A549 (cell line): ENCODE measurements around the gene PRKCQ. TPM values are rescaled to one million over a fixed set of nuclear protein-coding genes. Genes with fewer than 3 reads are reported as not detected.

Experiments
- ATAC-seq, 2 experiments: fragments of 200-7000 bp in 1 of 2; fragments of >200 bp in 1 of 2; cut with Nextera tagmentation in 1 of 2; cut with Tn5 transposase in 1 of 2; 3 replicates each; pipeline versions ENCODE4 v1.8.0 to v1.9.1; 2018 to 2020; ENCODE audit warnings: mild to moderate bottlenecking in 1 of 2, moderate library complexity in 1 of 2
- CTCF ChIA-PET: fragments of 300-600 bp; sonication (Branson Sonifier 250); formaldehyde crosslinking; extraction: SDS; loops from one replicate; lab custom pipeline; 2021; ENCODE audit warnings: antibody characterized with exemption, inconsistent platforms; lab: Yijun Ruan, JAX
- POLR2A ChIA-PET: fragments of 350-600 bp; formaldehyde crosslinking; extraction: SDS; loops from one replicate; lab custom pipeline; 2021; ENCODE audit warnings: antibody characterized with exemption, inconsistent platforms; lab: Yijun Ruan, JAX
- DNase-seq, 2 experiments: peaks; one replicate each; pipeline versions ENCODE4 v3.0.0 to v3.0.0-alpha.2; 2011 to 2016; ENCODE audit warnings: low read depth in 1 of 2, low spot score in 1 of 2
- FAIRE-seq: peaks from 2 replicates; lab custom pipeline; 2011; peaks lifted over from hg19 to GRCh38; lab: Jason Lieb, UNC
- H3K27ac ChIP-seq, 2 experiments: fragments of >200 bp; sonication (Bioruptor Twin); formaldehyde crosslinking; 3 replicates each; pipeline ENCODE4 v1.5.1; 2016 to 2017
- H3K4me1 ChIP-seq: fragments of >200 bp; sonication (Bioruptor Twin); formaldehyde crosslinking; 3 replicates; pipeline ENCODE4 v1.6.1; 2016
- H3K4me2 ChIP-seq: fragments of >200 bp; sonication (Bioruptor Twin); formaldehyde crosslinking; 3 replicates; pipeline ENCODE4 v1.6.1; 2016
- H3K4me3 ChIP-seq: fragments of >200 bp; sonication (Bioruptor Twin); formaldehyde crosslinking; 3 replicates; pipeline ENCODE4 v1.5.1; 2016
- H3K9me3 ChIP-seq: fragments of >200 bp; sonication (Bioruptor Twin); formaldehyde crosslinking; 3 replicates; pipeline ENCODE4 v1.6.1; 2016
- CBX8 ChIP-seq: fragments of 200-600 bp; sonication (generic); IDR thresholded peaks from 2 replicates; pipeline ENCODE4 v1.6.1; 2016
- CEBPB ChIP-seq, 2 experiments: fragments of >200 bp in 1 of 2; sonication (Bioruptor Twin) in 1 of 2; formaldehyde crosslinking in 1 of 2; IDR thresholded peaks; 2 replicates each; pipeline ENCODE4 v1.6.1; 2012 to 2016
- CHD4 ChIP-seq: fragments of 200-600 bp; sonication (generic); IDR thresholded peaks from 2 replicates; pipeline ENCODE4 v1.6.1; 2016; ENCODE audit warnings: antibody characterized with exemption, mild to moderate bottlenecking, borderline replicate concordance
- EHF ChIP-seq: fragments of 250-450 bp; sonication (Bioruptor Pico); IDR thresholded peaks from 2 replicates; pipeline ENCODE4 v1.5.0; 2020; ENCODE audit warnings: mild to moderate bottlenecking
- HEYL ChIP-seq: fragments of 250-450 bp; sonication (Bioruptor Pico); IDR thresholded peaks from 2 replicates; pipeline ENCODE4 v1.8.0; 2021; ENCODE audit warnings: mild to moderate bottlenecking, moderate library complexity
- NFE2L2 ChIP-seq: fragments of 150-350 bp; conservative IDR thresholded peaks from 2 replicates; pipeline ENCODE4 v1.6.1; 2014; ENCODE audit warnings: low read length
- NPAS2 ChIP-seq: fragments of 250-450 bp; sonication (Bioruptor Pico); IDR thresholded peaks from 2 replicates; pipeline ENCODE4 v1.8.0; 2022; ENCODE audit warnings: mild to moderate bottlenecking, moderate library complexity, borderline replicate concordance
- NR3C1 ChIP-seq: fragments of >200 bp; sonication (Bioruptor Twin); formaldehyde crosslinking; IDR thresholded peaks from 3 replicates; pipeline ENCODE4 v1.6.1; 2017
- RCOR1 ChIP-seq: fragments of 150-350 bp; IDR thresholded peaks from 2 replicates; pipeline ENCODE4 v1.6.1; 2014; ENCODE audit warnings: antibody characterized with exemption, low read length, low read depth
- TP53 ChIP-seq: fragments of 250-450 bp; sonication (Bioruptor Pico); IDR thresholded peaks from 2 replicates; pipeline ENCODE4 v1.5.0; 2021; ENCODE audit warnings: mild to moderate bottlenecking, moderate library complexity
- USF2 ChIP-seq: fragments of 450-650 bp; IDR thresholded peaks from 2 replicates; pipeline ENCODE4 v1.6.1; 2014; ENCODE audit warnings: antibody characterized with exemption
- ZSCAN20 ChIP-seq: fragments of 250-450 bp; sonication (Bioruptor Pico); IDR thresholded peaks from 2 replicates; pipeline ENCODE4 v1.8.0; 2022; ENCODE audit warnings: mild to moderate bottlenecking, moderate library complexity
- WGBS: methylation state at CpG from one replicate; pipeline ENCODE4 v1.1.6; 2017; ENCODE audit errors: missing lambda C conversion rate; 5-methylcytosine and 5-hydroxymethylcytosine counted together
- polyA plus RNA-seq, 4 experiments: library from polyadenylated mRNA; depleted of rRNA in 3 of 4; stranded (reverse); fragments of >200 nt; fragmentation: RNase III in 1 of 4; extraction: RNeasy Plus Mini Kit Qiagen cat#74134 plus additional on column Dnase treatment in 1 of 4; gene quantifications; 2 replicates in 3 of 4; 3 replicates in 1 of 4; pipeline ENCODE4 v1.2.3, GENCODE V29; 2011 to 2017
- TF ChIP-seq, protein P1 (sequence below): fragments of >200 bp; sonication (Bioruptor Twin); formaldehyde crosslinking; IDR thresholded peaks from 3 replicates; pipeline ENCODE4 v1.6.1; 2016
- TF ChIP-seq, protein P2 (sequence below): fragments of 150-350 bp; IDR thresholded peaks from 2 replicates; pipeline ENCODE4 v1.6.1; 2014; ENCODE audit warnings: low read depth, mild to moderate bottlenecking, low read length
- TF ChIP-seq, protein P3 (sequence below): IDR thresholded peaks from 2 replicates; pipeline ENCODE4 v1.6.1; 2012
- TF ChIP-seq, protein P4 (sequence below): fragments of 250-450 bp; sonication (Bioruptor Pico); IDR thresholded peaks from 2 replicates; pipeline ENCODE4 v1.5.0; 2021; ENCODE audit warnings: mild to moderate bottlenecking, moderate library complexity, borderline replicate concordance

The PRKCQ gene
- polyA plus RNA-seq, 2 of the 4 experiments (the other 2 are of a cell fraction), result 3.7 to 7.1 TPM

- WGBS, result 72% methylated on average over 1 of the region's 1 CpG
- Histone ChIP-seq H3K27ac (no peak overlapping the region), H3K9me3 (no peaks in the 10 kb centered on the region), H3K4me1 (no peaks in the 10 kb centered on the region), H3K4me3 (no peak overlapping the region)
- CTCF ChIA-PET, result interaction anchor here (1.0 to 1.2 kb wide), 2 partner anchors 22 kb away, joined by 3 read pairs; no protein-coding TSS in a partner anchor
- POLR2A ChIA-PET, result no interaction called here
- DNase-seq (no peak), ATAC-seq (no peak)
- no peak for TF ChIP-seq HEYL (CRISPR knock-in tag)
- no peak for TF ChIP-seq CEBPB (IDR thresholded peaks at IDR 0.05)
- TF ChIP-seq USF2, result no peak
- TF ChIP-seq, protein P1, sequence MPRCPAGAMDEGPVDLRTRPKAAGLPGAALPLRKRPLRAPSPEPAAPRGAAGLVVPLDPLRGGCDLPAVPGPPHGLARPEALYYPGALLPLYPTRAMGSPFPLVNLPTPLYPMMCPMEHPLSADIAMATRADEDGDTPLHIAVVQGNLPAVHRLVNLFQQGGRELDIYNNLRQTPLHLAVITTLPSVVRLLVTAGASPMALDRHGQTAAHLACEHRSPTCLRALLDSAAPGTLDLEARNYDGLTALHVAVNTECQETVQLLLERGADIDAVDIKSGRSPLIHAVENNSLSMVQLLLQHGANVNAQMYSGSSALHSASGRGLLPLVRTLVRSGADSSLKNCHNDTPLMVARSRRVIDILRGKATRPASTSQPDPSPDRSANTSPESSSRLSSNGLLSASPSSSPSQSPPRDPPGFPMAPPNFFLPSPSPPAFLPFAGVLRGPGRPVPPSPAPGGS, result no peak
- no peak for TF ChIP-seq RCOR1
- TF ChIP-seq CBX8, result no peak
- no peak for TF ChIP-seq NR3C1
- no peak for TF ChIP-seq EHF (CRISPR knock-in tag)
- TF ChIP-seq, all 56 proteins: peak for 0
- H3K4me2 ChIP-seq, result no peak overlapping the region
- no peak for FAIRE-seq
Observed at GRCh38 chr10:6602700-6603084, 22.6 kb upstream of the PRKCQ start.

DNA sequence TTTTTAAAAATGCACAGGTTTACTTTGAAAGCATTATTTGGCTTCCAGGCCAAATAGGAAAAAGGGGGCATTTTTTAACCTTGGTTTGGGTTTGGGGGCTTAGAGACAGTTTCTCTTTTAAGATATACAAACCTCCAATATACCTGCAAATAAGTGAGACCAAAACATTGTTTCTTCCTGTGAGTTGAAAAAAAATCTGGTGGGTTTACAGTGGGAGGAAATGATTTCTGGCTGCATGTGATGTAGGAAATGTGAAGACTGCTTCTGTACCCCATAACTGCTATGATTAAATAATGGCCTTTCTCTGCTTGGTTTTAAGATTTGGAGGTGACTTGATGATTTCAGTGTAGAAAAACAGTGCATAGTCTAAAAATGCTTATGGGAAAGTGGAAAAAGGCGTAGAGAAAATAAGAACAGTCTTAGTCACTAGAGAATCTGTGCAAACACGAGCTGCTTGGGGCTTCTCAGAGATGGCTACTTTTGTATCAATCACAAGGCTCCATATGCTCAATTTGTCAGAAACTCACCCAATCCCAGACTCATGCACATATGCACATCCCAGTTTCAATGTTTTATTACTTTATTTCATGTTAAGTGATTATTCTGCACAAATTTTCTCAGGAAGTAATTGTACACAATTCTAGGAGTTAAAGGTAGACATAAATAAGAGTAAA lies 22.1 kb upstream of the PRKCQ start:
- Histone ChIP-seq H3K27ac (no peak overlapping the region), H3K4me1 (no peaks in the 10 kb centered on the region), H3K9me3 (no peaks in the 10 kb centered on the region), H3K4me3 (no peak overlapping the region), H3K4me2 (no peak overlapping the region)
- 46% methylated on average over 2 of the region's 2 CpGs for WGBS
- DNase-seq (no peak), ATAC-seq (no peak), FAIRE-seq (no peak)
- ChIA-PET CTCF (interaction anchor here (1.0 kb wide), 1 partner anchor 21 kb away, joined by 3 read pairs; no protein-coding TSS in a partner anchor), POLR2A (no interaction called here)
- TF ChIP-seq RCOR1 (no peak), NPAS2 (no peak), CHD4 (no peak), TP53 (CRISPR knock-in tag) (no peak), NFE2L2 (no peak), USF2 (no peak), NR3C1 (no peak), ZSCAN20 (CRISPR knock-in tag) (no peak), CEBPB (IDR thresholded peaks at IDR 0.05) (no peak)
- TF ChIP-seq, protein P2, sequence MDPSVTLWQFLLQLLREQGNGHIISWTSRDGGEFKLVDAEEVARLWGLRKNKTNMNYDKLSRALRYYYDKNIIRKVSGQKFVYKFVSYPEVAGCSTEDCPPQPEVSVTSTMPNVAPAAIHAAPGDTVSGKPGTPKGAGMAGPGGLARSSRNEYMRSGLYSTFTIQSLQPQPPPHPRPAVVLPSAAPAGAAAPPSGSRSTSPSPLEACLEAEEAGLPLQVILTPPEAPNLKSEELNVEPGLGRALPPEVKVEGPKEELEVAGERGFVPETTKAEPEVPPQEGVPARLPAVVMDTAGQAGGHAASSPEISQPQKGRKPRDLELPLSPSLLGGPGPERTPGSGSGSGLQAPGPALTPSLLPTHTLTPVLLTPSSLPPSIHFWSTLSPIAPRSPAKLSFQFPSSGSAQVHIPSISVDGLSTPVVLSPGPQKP, result no peak
- TF ChIP-seq, protein P3, sequence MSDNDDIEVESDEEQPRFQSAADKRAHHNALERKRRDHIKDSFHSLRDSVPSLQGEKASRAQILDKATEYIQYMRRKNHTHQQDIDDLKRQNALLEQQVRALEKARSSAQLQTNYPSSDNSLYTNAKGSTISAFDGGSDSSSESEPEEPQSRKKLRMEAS, result no peak
- TF ChIP-seq, protein P4, sequence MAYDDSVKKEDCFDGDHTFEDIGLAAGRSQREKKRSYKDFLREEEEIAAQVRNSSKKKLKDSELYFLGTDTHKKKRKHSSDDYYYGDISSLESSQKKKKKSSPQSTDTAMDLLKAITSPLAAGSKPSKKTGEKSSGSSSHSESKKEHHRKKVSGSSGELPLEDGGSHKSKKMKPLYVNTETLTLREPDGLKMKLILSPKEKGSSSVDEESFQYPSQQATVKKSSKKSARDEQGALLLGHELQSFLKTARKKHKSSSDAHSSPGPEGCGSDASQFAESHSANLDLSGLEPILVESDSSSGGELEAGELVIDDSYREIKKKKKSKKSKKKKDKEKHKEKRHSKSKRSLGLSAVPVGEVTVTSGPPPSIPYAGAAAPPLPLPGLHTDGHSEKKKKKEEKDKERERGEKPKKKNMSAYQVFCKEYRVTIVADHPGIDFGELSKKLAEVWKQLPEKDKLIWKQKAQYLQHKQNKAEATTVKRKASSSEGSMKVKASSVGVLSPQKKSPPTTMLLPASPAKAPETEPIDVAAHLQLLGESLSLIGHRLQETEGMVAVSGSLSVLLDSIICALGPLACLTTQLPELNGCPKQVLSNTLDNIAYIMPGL, result no peak
